ENCODE data around the gene RBL2. TPM values are rescaled to one million over a fixed set of nuclear protein-coding genes. Genes with fewer than 3 reads are reported as not detected.

Gene RBL2
- polyA plus RNA-seq, 1 donor (not counting 4 experiments of a cell fraction or from before 2014, with no cell fraction given) = 44.6 TPM

DNA sequence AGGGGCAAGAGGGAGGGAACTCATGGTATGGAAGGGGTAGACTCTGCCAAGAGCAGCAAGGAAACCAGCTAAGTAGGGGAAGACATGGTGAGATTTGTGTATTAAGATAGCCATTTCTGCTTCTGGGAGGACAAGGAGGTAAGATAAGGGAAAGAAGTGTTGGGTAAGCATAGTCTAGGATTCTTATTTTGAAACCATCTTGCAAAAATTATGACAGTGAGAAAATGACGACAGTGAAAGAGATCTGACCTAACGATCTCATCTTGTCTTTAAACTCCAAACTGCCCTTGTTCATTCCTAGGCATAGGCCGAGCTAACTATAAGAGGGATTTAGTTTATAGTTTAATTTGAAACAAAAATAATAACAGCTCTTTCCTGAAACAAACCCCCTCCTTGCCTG, 5.6 kb upstream of the RBL2 start:
- peak overlapping the region; percentile 51 for H2AFZ ChIP-seq (ENCODE audit: control insufficient read depth, low read length)
- no peak overlapping the region for H3K9ac ChIP-seq (ENCODE audit: control insufficient read depth, extremely low read depth, insufficient read depth, low read length)
- no peaks in the 10 kb centered on the region for H3K9me3 ChIP-seq (ENCODE audit: control insufficient read depth, low read depth, low read length)
- dilution Hi-C loops (cut with MboI; ENCODE audit: extremely low pct_ligation_motif_present, low sequenced_read_pairs) = no loop called here
- no peaks in the 10 kb centered on the region for H3K9me1 ChIP-seq (ENCODE audit: control insufficient read depth, extremely low read depth, insufficient read depth, low read length)
- no peaks in the 10 kb centered on the region for H3K36me3 ChIP-seq (ENCODE audit: control insufficient read depth in 2 of 2, extremely low read depth in 1 of 2, insufficient read depth in 2 of 2, low read length in 2 of 2)
- TF ChIP-seq EZH2 (IDR thresholded peaks at IDR 0.05; ENCODE audit: low read length) = no peak
- TF ChIP-seq, protein P1, sequence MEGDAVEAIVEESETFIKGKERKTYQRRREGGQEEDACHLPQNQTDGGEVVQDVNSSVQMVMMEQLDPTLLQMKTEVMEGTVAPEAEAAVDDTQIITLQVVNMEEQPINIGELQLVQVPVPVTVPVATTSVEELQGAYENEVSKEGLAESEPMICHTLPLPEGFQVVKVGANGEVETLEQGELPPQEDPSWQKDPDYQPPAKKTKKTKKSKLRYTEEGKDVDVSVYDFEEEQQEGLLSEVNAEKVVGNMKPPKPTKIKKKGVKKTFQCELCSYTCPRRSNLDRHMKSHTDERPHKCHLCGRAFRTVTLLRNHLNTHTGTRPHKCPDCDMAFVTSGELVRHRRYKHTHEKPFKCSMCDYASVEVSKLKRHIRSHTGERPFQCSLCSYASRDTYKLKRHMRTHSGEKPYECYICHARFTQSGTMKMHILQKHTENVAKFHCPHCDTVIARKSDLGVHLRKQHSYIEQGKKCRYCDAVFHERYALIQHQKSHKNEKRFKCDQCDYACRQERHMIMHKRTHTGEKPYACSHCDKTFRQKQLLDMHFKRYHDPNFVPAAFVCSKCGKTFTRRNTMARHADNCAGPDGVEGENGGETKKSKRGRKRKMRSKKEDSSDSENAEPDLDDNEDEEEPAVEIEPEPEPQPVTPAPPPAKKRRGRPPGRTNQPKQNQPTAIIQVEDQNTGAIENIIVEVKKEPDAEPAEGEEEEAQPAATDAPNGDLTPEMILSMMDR (optimal IDR thresholded peaks at IDR 0.05 in 1 of 3, IDR thresholded peaks at IDR 0.05 in 1 of 3, conservative IDR thresholded peaks at IDR 0.05 in 1 of 3; ENCODE audit: extremely low read depth in 1 of 3, insufficient read depth in 2 of 3, low read length in 3 of 3) = no peak
- no peak overlapping the region for H3K4me3 ChIP-seq (ENCODE audit: control insufficient read depth in 2 of 3, extremely low read depth in 1 of 3, insufficient read depth in 2 of 3, low read depth in 1 of 3, low read length in 3 of 3)
- no peak overlapping the region for H3K27ac ChIP-seq (ENCODE audit: control insufficient read depth, insufficient read depth, low read length)
- peaks cover 6% of the 10 kb centered on the region for H3K4me1 ChIP-seq (ENCODE audit: control insufficient read depth, extremely low read depth, insufficient read depth, low read length)
- H4K20me1 ChIP-seq (ENCODE audit: control insufficient read depth, extremely low read depth, insufficient read depth, low read length) = no peaks in the 10 kb centered on the region
- no peak for FAIRE-seq
- H3K27me3 ChIP-seq (ENCODE audit: control insufficient read depth, extremely low read depth, insufficient read depth, low read length) = no peaks in the 10 kb centered on the region
- H3K79me2 ChIP-seq (ENCODE audit: control insufficient read depth, insufficient read depth, low read length) = no peaks in the 10 kb centered on the region
- no peak for DNase-seq (ENCODE audit: low read depth, low spot score)
- no peak overlapping the region for H3K4me2 ChIP-seq (ENCODE audit: control insufficient read depth, extremely low read depth, insufficient read depth, low read depth, low read length)

DNA sequence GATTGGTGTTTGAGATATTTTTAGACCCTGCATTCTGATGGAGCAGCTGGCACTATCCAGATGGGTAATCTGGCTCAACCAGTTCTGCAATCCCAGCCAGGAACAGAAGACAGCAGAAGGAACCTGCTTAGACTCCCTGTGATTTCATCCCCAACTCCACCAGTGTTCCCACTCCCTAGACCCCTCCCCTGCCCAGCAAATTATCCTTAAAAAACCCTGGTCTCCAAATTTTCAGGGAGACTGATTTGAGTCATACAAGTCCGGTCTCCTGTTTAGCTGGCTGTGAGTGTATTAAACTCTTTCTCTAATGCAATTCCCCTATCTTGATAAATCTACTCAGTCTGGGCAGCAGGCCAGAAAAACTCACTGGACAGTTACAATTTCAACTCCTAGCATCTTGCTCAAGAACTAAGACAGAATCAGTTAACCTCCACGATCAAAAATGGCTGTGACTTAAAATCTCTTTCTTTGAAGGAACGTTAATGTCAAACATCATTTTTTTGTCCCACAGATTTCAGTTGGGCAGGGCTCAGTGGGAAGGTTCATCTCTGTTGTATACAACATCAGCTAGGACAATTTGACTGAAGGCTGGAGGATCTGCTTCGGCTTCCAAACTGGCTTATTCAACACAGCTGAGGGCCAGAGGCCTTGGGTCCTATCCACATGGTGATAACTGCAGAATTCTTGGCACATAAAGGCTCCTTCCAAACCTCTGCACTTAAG, 4.9 kb upstream of the RBL2 start:
- FAIRE-seq = no peak
- Histone ChIP-seq H3K4me1 (ENCODE audit: control insufficient read depth, extremely low read depth, insufficient read depth, low read length) (peaks cover 8% of the 10 kb centered on the region), H4K20me1 (ENCODE audit: control insufficient read depth, extremely low read depth, insufficient read depth, low read length) (no peaks in the 10 kb centered on the region), H3K9me3 (ENCODE audit: control insufficient read depth, low read depth, low read length) (no peaks in the 10 kb centered on the region), H3K36me3 (ENCODE audit: control insufficient read depth in 2 of 2, extremely low read depth in 1 of 2, insufficient read depth in 2 of 2, low read length in 2 of 2) (no peaks in the 10 kb centered on the region), H3K79me2 (ENCODE audit: control insufficient read depth, insufficient read depth, low read length) (no peaks in the 10 kb centered on the region), H3K4me3 (ENCODE audit: control insufficient read depth in 2 of 3, extremely low read depth in 1 of 3, insufficient read depth in 2 of 3, low read depth in 1 of 3, low read length in 3 of 3) (no peak overlapping the region), H2AFZ (ENCODE audit: control insufficient read depth, low read length) (no peak overlapping the region), H3K9me1 (ENCODE audit: control insufficient read depth, extremely low read depth, insufficient read depth, low read length) (no peaks in the 10 kb centered on the region), H3K27ac (ENCODE audit: control insufficient read depth, insufficient read depth, low read length) (no peak overlapping the region), H3K27me3 (ENCODE audit: control insufficient read depth, extremely low read depth, insufficient read depth, low read length) (no peaks in the 10 kb centered on the region), H3K4me2 (ENCODE audit: control insufficient read depth, extremely low read depth, insufficient read depth, low read depth, low read length) (no peak overlapping the region), H3K9ac (ENCODE audit: control insufficient read depth, extremely low read depth, insufficient read depth, low read length) (no peak overlapping the region)
- no peak for DNase-seq (ENCODE audit: low read depth, low spot score)
- dilution Hi-C loops (cut with MboI; ENCODE audit: extremely low pct_ligation_motif_present, low sequenced_read_pairs) = no loop called here
- TF ChIP-seq EZH2 (IDR thresholded peaks at IDR 0.05; ENCODE audit: low read length) = no peak
- TF ChIP-seq, protein P1 (optimal IDR thresholded peaks at IDR 0.05 in 1 of 3, IDR thresholded peaks at IDR 0.05 in 1 of 3, conservative IDR thresholded peaks at IDR 0.05 in 1 of 3; ENCODE audit: extremely low read depth in 1 of 3, insufficient read depth in 2 of 3, low read length in 3 of 3) = no peak
